GDM1 (cell line): Measurements from ENCODE around the gene NAALADL2.
"Not testable (repeated sequence)": the region's sequence is repeated elsewhere in the genome, so short reads cannot be mapped to it uniquely, and the experiment has no call there.

Experiments used
- DNase-seq: peaks from one replicate; lab custom pipeline; 2025; lab: John Stamatoyannopoulos, UW

Gene NAALADL2

GRCh38 chr3:175378348-175378747, 519.2 kb downstream of the NAALADL2 start:
- no peak for DNase-seq

- no peak for DNase-seq
Observed at GRCh38 chr3:175381685-175382084, 522.6 kb downstream of the NAALADL2 start.

GRCh38 chr3:175383371-175383770, 524.2 kb downstream of the NAALADL2 start:
- no peak for DNase-seq

GRCh38 chr3:175383813-175384212, 524.7 kb downstream of the NAALADL2 start:
- DNase-seq, result no peak

- no peak for DNase-seq
Observed at GRCh38 chr3:175384569-175384968, 525.4 kb downstream of the NAALADL2 start.

- DNase-seq, result no peak
Observed at GRCh38 chr3:175386630-175387029, 527.5 kb downstream of the NAALADL2 start.

- no peak for DNase-seq
Observed at GRCh38 chr3:175389560-175389959, 530.4 kb downstream of the NAALADL2 start.

- DNase-seq, result no peak
Observed at GRCh38 chr3:175391601-175392000, 532.5 kb downstream of the NAALADL2 start.

GRCh38 chr3:175392653-175393052, 533.5 kb downstream of the NAALADL2 start:
- no peak for DNase-seq

- no peak for DNase-seq
Observed at GRCh38 chr3:175397372-175397771, 538.2 kb downstream of the NAALADL2 start.

GRCh38 chr3:175398676-175399075, 539.5 kb downstream of the NAALADL2 start:
- no peak for DNase-seq

GRCh38 chr3:175399156-175399840, 540.2 kb downstream of the NAALADL2 start:
- DNase-seq, result no peak

GRCh38 chr3:175404027-175404426, 544.9 kb downstream of the NAALADL2 start:
- no peak for DNase-seq

GRCh38 chr3:175404621-175405020, 545.5 kb downstream of the NAALADL2 start:
- DNase-seq, result no peak

- DNase-seq, result no peak
Observed at GRCh38 chr3:175410251-175410650, 551.1 kb downstream of the NAALADL2 start.

- no peak for DNase-seq
Observed at GRCh38 chr3:175411405-175411804, 552.3 kb downstream of the NAALADL2 start.

- DNase-seq, result no peak
Observed at GRCh38 chr3:175411946-175412345, 552.8 kb downstream of the NAALADL2 start.

GRCh38 chr3:175413926-175414325, 554.8 kb downstream of the NAALADL2 start:
- DNase-seq, result no peak

GRCh38 chr3:175416600-175416999, 557.5 kb downstream of the NAALADL2 start:
- DNase-seq, result no peak

- no peak for DNase-seq
Observed at GRCh38 chr3:175417426-175417825, 558.3 kb downstream of the NAALADL2 start.

- no peak for DNase-seq
Observed at GRCh38 chr3:175421902-175422301, 562.8 kb downstream of the NAALADL2 start.

GRCh38 chr3:175422744-175423143, 563.6 kb downstream of the NAALADL2 start:
- DNase-seq, result no peak

- not testable (repeated sequence) for DNase-seq
Observed at GRCh38 chr3:175423848-175424247, 564.7 kb downstream of the NAALADL2 start.

- no peak for DNase-seq
Observed at GRCh38 chr3:175426805-175427204, 567.7 kb downstream of the NAALADL2 start.
